GM12878 (cell line): ENCODE results near the gene ARL15. TPM values are rescaled to one million over a fixed set of nuclear protein-coding genes. Genes with fewer than 3 reads are reported as not detected.

Experiments used
- ATAC-seq: fragments of 200-7000 bp; cut with Tn5 transposase; 3 replicates; pipeline ENCODE4 v1.9.1; 2020; ENCODE audit warnings: mild to moderate bottlenecking, moderate library complexity
- BruUV-seq: library from RNA; stranded (reverse); fragments of 400-500 nt; replicated peaks from 2 replicates; lab custom pipeline; 2021; lab: Mats Ljungman, UMichigan
- CTCF ChIA-PET: fragments of 300-600 bp; sonication (Branson Sonifier 250); formaldehyde crosslinking; extraction: SDS; loops from one replicate; lab custom pipeline; 2021; ENCODE audit warnings: inconsistent platforms; lab: Yijun Ruan, JAX
- POLR2A ChIA-PET: fragments of 350-600 bp; formaldehyde crosslinking; extraction: SDS; loops from one replicate; lab custom pipeline; 2021; ENCODE audit warnings: inconsistent platforms; lab: Charles Lee
- RAD21 ChIA-PET: fragments of 300-600 bp; sonication (Branson Sonifier 250); formaldehyde crosslinking; loops from one replicate; lab custom pipeline; 2023; ENCODE audit warnings: antibody characterized with exemption; ENCODE audit not compliant: unreplicated experiment; lab: Charles Lee
- SMC1A ChIA-PET: fragments of 300-600 bp; sonication (Branson Sonifier 250); formaldehyde crosslinking; loops from one replicate; lab custom pipeline; 2023; ENCODE audit not compliant: unreplicated experiment, uncharacterized antibody; lab: Charles Lee
- DNase-seq: peaks from one replicate; pipeline ENCODE4 v3.0.0-alpha.2; 2011; ENCODE audit warnings: low read depth, low spot score
- FAIRE-seq: peaks from 3 replicates; lab custom pipeline; 2011; peaks lifted over from hg19 to GRCh38; lab: Jason Lieb, UNC
- H2AFZ ChIP-seq: 2 replicates; pipeline ENCODE4 v1.6.0; 2011; ENCODE audit warnings: low read depth, low read length, control low read depth; ENCODE audit not compliant: control insufficient read depth
- H3K27ac ChIP-seq: 2 replicates; pipeline ENCODE4 v1.5.1; 2011; ENCODE audit warnings: control low read depth; ENCODE audit not compliant: control insufficient read depth, insufficient read depth
- H3K27me3 ChIP-seq, 2 experiments: replicated peaks in 1 of 2; 2 replicates each; pipeline versions ENCODE4 v1.6.0 to v1.6.1; 2011; ENCODE audit warnings: low read length in 1 of 2; ENCODE audit not compliant: control insufficient read depth in 2 of 2, insufficient read depth in 2 of 2
- H3K36me3 ChIP-seq, 2 experiments: 2 replicates each; pipeline ENCODE4 v1.5.1; 2011; ENCODE audit warnings: low read length in 1 of 2; ENCODE audit not compliant: control insufficient read depth in 2 of 2, insufficient read depth in 2 of 2
- H3K4me1 ChIP-seq: 2 replicates; pipeline ENCODE4 v1.6.1; 2011; ENCODE audit warnings: mild to moderate bottlenecking, low read length, moderate library complexity, mixed read lengths; ENCODE audit not compliant: control insufficient read depth, insufficient read depth
- H3K4me2 ChIP-seq: 2 replicates; pipeline ENCODE4 v1.6.0; 2011; ENCODE audit warnings: control low read depth; ENCODE audit not compliant: control insufficient read depth, insufficient read depth
- H3K4me3 ChIP-seq: fragments of 200-600 bp; sonication (generic); 2 replicates; pipeline ENCODE4 v1.5.1; 2016
- H3K79me2 ChIP-seq: 2 replicates; pipeline ENCODE4 v1.6.0; 2011; ENCODE audit warnings: low read length; ENCODE audit not compliant: control insufficient read depth, insufficient read depth
- H3K9ac ChIP-seq: 2 replicates; pipeline ENCODE4 v1.8.0; 2011; ENCODE audit warnings: low read length, control low read depth, mixed read lengths; ENCODE audit not compliant: control insufficient read depth, insufficient read depth
- H3K9me3 ChIP-seq: replicated peaks from 3 replicates; pipeline ENCODE4 v1.5.1; 2011; ENCODE audit warnings: mild to moderate bottlenecking, low read length; ENCODE audit not compliant: control insufficient read depth, insufficient read depth
- H4K20me1 ChIP-seq: 2 replicates; pipeline ENCODE4 v1.6.0; 2011; ENCODE audit not compliant: control insufficient read depth, insufficient read depth
- BCL3 ChIP-seq: IDR thresholded peaks from 2 replicates; pipeline ENCODE4 v1.6.1; 2011; ENCODE audit warnings: borderline replicate concordance, low read depth, mild to moderate bottlenecking, moderate library complexity, low read length; ENCODE audit not compliant: insufficient read depth, poor library complexity, severe bottlenecking
- BRCA1 ChIP-seq: IDR thresholded peaks from 2 replicates; pipeline ENCODE4 v1.6.1; 2011; ENCODE audit warnings: low read depth, low read length, improper control_type of control experiment
- EED ChIP-seq: sonication (generic); IDR thresholded peaks from 2 replicates; pipeline ENCODE4 v1.6.1; 2016; ENCODE audit warnings: antibody characterized with exemption, low read depth
- HDAC6 ChIP-seq: fragments of 200-600 bp; sonication (generic); IDR thresholded peaks from one replicate; pipeline ENCODE4 v1.8.0; 2017; ENCODE audit warnings: antibody characterized with exemption; ENCODE audit not compliant: unreplicated experiment
- IKZF2 ChIP-seq, 2 experiments: fragments of 450-650 bp; IDR thresholded peaks; 2 replicates each; pipeline ENCODE4 v1.6.1; 2017; ENCODE audit warnings: mild to moderate bottlenecking in 2 of 2, moderate library complexity in 2 of 2
- POLR2A ChIP-seq: IDR thresholded peaks from 2 replicates; pipeline ENCODE4 v1.6.1; 2011; ENCODE audit warnings: low read depth, mild to moderate bottlenecking, low read length
- YY1 ChIP-seq: IDR thresholded peaks from 2 replicates; pipeline ENCODE4 v1.6.1; 2011; ENCODE audit warnings: low read depth, mild to moderate bottlenecking, low read length
- WGBS: methylation state at CpG from one replicate; pipeline ENCODE4 v1.1.6; 2016; ENCODE audit warnings: low lambda C conversion rate; ENCODE audit not compliant: insufficient replicate concordance, insufficient coverage; ENCODE audit errors: missing lambda C conversion rate; 5-methylcytosine and 5-hydroxymethylcytosine counted together
- in situ Hi-C: fragments of 300-500 bp; cut with MboI; formaldehyde crosslinking; loops from 9 replicates; pipeline ENCODE4 v1.14.3; 2018; ENCODE audit warnings: mixed read lengths
- intact Hi-C: fragments of 100-400 bp; cut with micrococcal nuclease; formaldehyde crosslinking; loops from one replicate; pipeline ENCODE4 v1.14.2; 2022; ENCODE audit not compliant: unreplicated experiment
- polyA plus RNA-seq, 11 experiments: library from polyadenylated mRNA; depleted of rRNA in 4 of 11; unstranded in 6 of 11; stranded (reverse) in 5 of 11; fragments of >200 nt; fragmentation: Nextera tagmentation in 4 of 11; fragmentation: Illumina TruSeq in 1 of 11; extraction: Ambion mirVana in 4 of 11; extraction: Trizol in 1 of 11; gene quantifications; 1 replicate in 1 of 11; 2 replicates in 10 of 11; pipeline versions ENCODE4 v1.2.1 to v1.2.3, GENCODE V29; 2011 to 2016; ENCODE audit warnings: inconsistent platforms in 2 of 11, missing spikeins in 2 of 11, low read depth in 1 of 11
- total RNA-seq, 4 experiments: library from RNA; depleted of rRNA in 3 of 4; stranded (reverse); fragments of >200 nt in 3 of 4; fragmentation: Illumina TruSeq in 1 of 4; extraction: Trizol in 1 of 4; gene quantifications; 2 replicates each; pipeline versions ENCODE4 v1.2.1 to v1.2.3, GENCODE V29; 2013 to 2021
- TF ChIP-seq, protein P1 (sequence below): fragments of 450-650 bp; IDR thresholded peaks from 2 replicates; pipeline ENCODE4 v1.6.1; 2017; ENCODE audit warnings: borderline replicate concordance
- TF ChIP-seq, protein P2 (sequence below): IDR thresholded peaks from 2 replicates; pipeline ENCODE4 v1.6.1; 2011; ENCODE audit warnings: low read depth, low read length, improper control_type of control experiment, borderline replicate concordance

ARL15 gene
- total and polyA plus RNA-seq, 10 of the 15 experiments (the other 5 are each of a cell fraction or from before 2014, with no cell fraction given): 3.6 to 11.0 (median 7.7) TPM

DNA sequence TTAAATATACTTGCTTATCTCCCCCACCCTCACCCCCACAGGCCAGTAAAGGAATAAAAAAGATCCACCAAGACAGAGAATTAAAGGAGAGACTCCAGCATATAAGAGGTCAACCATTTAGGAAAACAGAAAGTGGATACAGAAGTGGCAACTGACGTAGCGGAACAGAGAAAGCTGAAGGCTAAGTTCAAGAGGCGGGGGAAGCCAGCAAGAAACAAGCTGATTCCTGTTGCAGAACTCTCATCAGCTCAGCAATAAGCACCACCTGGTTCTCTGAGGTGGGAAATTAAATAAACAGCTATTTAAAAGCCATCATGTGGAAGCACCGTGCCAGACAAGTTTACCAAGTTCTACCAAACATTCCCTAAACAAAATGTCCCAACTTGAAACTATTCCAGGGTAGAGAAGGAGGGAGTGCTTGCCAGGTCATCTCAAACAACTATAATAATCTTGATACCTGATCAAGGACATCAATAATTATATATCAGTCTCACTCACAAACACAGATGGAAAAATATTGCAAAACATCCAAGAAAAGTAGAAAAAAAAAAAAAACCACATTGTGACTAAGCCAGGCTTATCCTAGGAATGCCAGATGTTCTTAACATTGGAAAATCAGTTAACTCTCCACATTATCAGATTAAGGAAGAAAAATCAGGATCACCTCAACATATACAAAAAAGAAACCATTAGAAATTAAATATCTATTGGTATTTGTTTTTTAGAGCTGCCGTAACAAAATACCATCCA is 7.3 kb upstream of the ARL15 start:
- DNase-seq: no peak
- H3K36me3 ChIP-seq: no peaks in the 10 kb centered on the region
- ChIA-PET CTCF (interaction anchor here (0.9 to 1.7 kb wide), 3 partner anchors 74 to 171 kb away, joined by 3 to 5 read pairs (median 4); no protein-coding TSS in a partner anchor), POLR2A (no interaction called here), RAD21 (interaction anchor here (1.6 kb wide), 1 partner anchor 102 kb away, joined by 6 read pairs; no protein-coding TSS in a partner anchor), SMC1A (interaction anchor here (1.0 to 1.3 kb wide), 2 partner anchors 9 to 13 kb away, joined by 4 read pairs; no protein-coding TSS in a partner anchor)
- ATAC-seq: no peak
- H2AFZ ChIP-seq: no peak overlapping the region
- H3K9ac ChIP-seq: no peak overlapping the region
- no peak overlapping the region for H3K4me2 ChIP-seq
- no peak for FAIRE-seq
- WGBS: 26% methylated on average over 5 of the region's 5 CpGs
- intact Hi-C loops: no loop called here
- H3K4me1 ChIP-seq: no peaks in the 10 kb centered on the region
- BruUV-seq: no TSS peak
- no peak overlapping the region for H3K4me3 ChIP-seq
- no peak overlapping the region for H3K27ac ChIP-seq
- no peaks in the 10 kb centered on the region for H3K79me2 ChIP-seq
- no peaks in the 10 kb centered on the region for H4K20me1 ChIP-seq
- H3K27me3 ChIP-seq: peaks cover 0 to 2% of the 10 kb centered on the region in 2 experiments; a peak in 2 of 4 replicates
- TF ChIP-seq IKZF2 (IDR thresholded peaks at IDR 0.05) (no peak), YY1 (no peak), HDAC6 (no peak), BRCA1 (no peak), POLR2A (no peak), BCL3 (no peak), EED (no peak)
- TF ChIP-seq, protein P1, sequence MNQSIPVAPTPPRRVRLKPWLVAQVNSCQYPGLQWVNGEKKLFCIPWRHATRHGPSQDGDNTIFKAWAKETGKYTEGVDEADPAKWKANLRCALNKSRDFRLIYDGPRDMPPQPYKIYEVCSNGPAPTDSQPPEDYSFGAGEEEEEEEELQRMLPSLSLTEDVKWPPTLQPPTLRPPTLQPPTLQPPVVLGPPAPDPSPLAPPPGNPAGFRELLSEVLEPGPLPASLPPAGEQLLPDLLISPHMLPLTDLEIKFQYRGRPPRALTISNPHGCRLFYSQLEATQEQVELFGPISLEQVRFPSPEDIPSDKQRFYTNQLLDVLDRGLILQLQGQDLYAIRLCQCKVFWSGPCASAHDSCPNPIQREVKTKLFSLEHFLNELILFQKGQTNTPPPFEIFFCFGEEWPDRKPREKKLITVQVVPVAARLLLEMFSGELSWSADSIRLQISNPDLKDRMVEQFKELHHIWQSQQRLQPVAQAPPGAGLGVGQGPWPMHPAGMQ: no peak
- TF ChIP-seq, protein P2, sequence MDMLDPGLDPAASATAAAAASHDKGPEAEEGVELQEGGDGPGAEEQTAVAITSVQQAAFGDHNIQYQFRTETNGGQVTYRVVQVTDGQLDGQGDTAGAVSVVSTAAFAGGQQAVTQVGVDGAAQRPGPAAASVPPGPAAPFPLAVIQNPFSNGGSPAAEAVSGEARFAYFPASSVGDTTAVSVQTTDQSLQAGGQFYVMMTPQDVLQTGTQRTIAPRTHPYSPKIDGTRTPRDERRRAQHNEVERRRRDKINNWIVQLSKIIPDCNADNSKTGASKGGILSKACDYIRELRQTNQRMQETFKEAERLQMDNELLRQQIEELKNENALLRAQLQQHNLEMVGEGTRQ: no peak
- H3K9me3 ChIP-seq: no peaks in the 10 kb centered on the region
- in situ Hi-C loops: no loop called here
